PFSK-1 (cell line): ENCODE results near the gene AASDH.

Experiments used
- REST ChIP-seq, 2 experiments: IDR thresholded peaks; 2 replicates each; pipeline versions ENCODE4 v1.6.1 to v1.8.0; 2011 to 2012; ENCODE audit warnings: low read depth in 2 of 2, low read length in 2 of 2, control low read depth in 1 of 2, inconsistent platforms in 1 of 2, mild to moderate bottlenecking in 1 of 2, moderate library complexity in 1 of 2; ENCODE audit not compliant: insufficient read depth in 1 of 2
- SIN3A ChIP-seq: IDR thresholded peaks from 2 replicates; pipeline ENCODE4 v1.6.1; 2012; ENCODE audit warnings: mild to moderate bottlenecking, low read length, moderate library complexity, borderline replicate concordance; ENCODE audit not compliant: insufficient read depth

- TF ChIP-seq SIN3A (no peak), REST (IDR thresholded peaks at IDR 0.05; ENCODE audit: insufficient read depth in 1 of 2, low read depth in 2 of 2, low read length in 2 of 2) (no peak)
These were observed 46.0 kb upstream of the AASDH start for GRCh38 chr4:56433280-56433679.
